ENCODE results near the gene SERTAD1. TPM values are rescaled to one million over a fixed set of nuclear protein-coding genes. Genes with fewer than 3 reads are reported as not detected.

Gene SERTAD1
- total and polyA plus RNA-seq, 8 donors, result 8.6 to 36.5 (median 11.2) TPM; not detected in 1

- no peak overlapping the region for H3K4me3 ChIP-seq
- no peaks in the 10 kb centered on the region for H3K36me3 ChIP-seq
- WGBS, 5 donors, result 32 to 36% (median 36%) methylated on average over 12 to 16 of the region's 16 CpGs
- peaks cover 16 to 36% (median 23%) of the 10 kb centered on the region in 4 donors for H3K4me1 ChIP-seq
- H3K27ac ChIP-seq, result peak overlapping the region; percentile 48 to 81 (median 79)
- H3K9me3 ChIP-seq, result no peaks in the 10 kb centered on the region
- TF ChIP-seq POLR2AphosphoS5 (IDR thresholded peaks at IDR 0.05) (peak; percentile 34 to 71 (median 63)), POLR2A (IDR thresholded peaks at IDR 0.05) (no peak)
- DNase-seq, result peak; percentile 44 to 83
- intact Hi-C loops (cut with DNase I; ENCODE audit: low total_unique reads), result no loop called here
- H3K27me3 ChIP-seq, result no peaks in the 10 kb centered on the region
These were observed 8.7 kb downstream of the SERTAD1 start for GRCh38 chr19:40416918-40417642.

- H3K27me3 ChIP-seq, result no peaks in the 10 kb centered on the region
- WGBS, 5 donors, result 84 to 98% (median 94%) methylated on average over 2 of the region's 2 CpGs
- no peak overlapping the region for H3K4me3 ChIP-seq
- no peak for DNase-seq
- H3K9me3 ChIP-seq, result no peaks in the 10 kb centered on the region
- intact Hi-C loops (cut with DNase I; ENCODE audit: low total_unique reads), result no loop called here
- H3K27ac ChIP-seq, result peak overlapping the region in 1 of 5 donors; percentile 79
- H3K36me3 ChIP-seq, result no peaks in the 10 kb centered on the region
- no peak for TF ChIP-seq POLR2A (IDR thresholded peaks at IDR 0.05)
- TF ChIP-seq POLR2AphosphoS5 (IDR thresholded peaks at IDR 0.05), result no peak
- no peak for TF ChIP-seq CTCF (IDR thresholded peaks at IDR 0.05)
- no peak for TF ChIP-seq EP300 (IDR thresholded peaks at IDR 0.05)
- peaks cover 8 to 34% (median 19%) of the 10 kb centered on the region in 4 donors for H3K4me1 ChIP-seq
These were observed 10.0 kb downstream of the SERTAD1 start for GRCh38 chr19:40415768-40416167.

GRCh38 chr19:40414542-40415535, 11.0 kb downstream of the SERTAD1 start:
- H3K27me3 ChIP-seq, result no peaks in the 10 kb centered on the region
- no peak for DNase-seq
- intact Hi-C loops (cut with DNase I; ENCODE audit: low total_unique reads), result no loop called here
- no peak overlapping the region for H3K27ac ChIP-seq
- H3K36me3 ChIP-seq, result no peaks in the 10 kb centered on the region
- TF ChIP-seq CTCF (IDR thresholded peaks at IDR 0.05) (no peak), POLR2AphosphoS5 (IDR thresholded peaks at IDR 0.05) (no peak), POLR2A (IDR thresholded peaks at IDR 0.05) (no peak), EP300 (IDR thresholded peaks at IDR 0.05) (no peak)
- 82 to 87% (median 86%) methylated on average over 21 of the region's 21 CpGs for WGBS, 5 donors
- peaks cover 8 to 28% (median 19%) of the 10 kb centered on the region in 4 donors for H3K4me1 ChIP-seq
- no peak overlapping the region for H3K4me3 ChIP-seq
- H3K9me3 ChIP-seq, result no peaks in the 10 kb centered on the region

GRCh38 chr19:40413291-40413845, 12.4 kb downstream of the SERTAD1 start, which contains the start of gene PRX:
Gene PRX, minus strand, starts transcription at chr19:40413378. Its CDS starts 5,446 bp downstream, at chr19:40407932.
- 33 to 43% (median 43%) methylated on average over 18 of the region's 18 CpGs for WGBS, 5 donors
- intact Hi-C loops (cut with DNase I; ENCODE audit: low total_unique reads), result no loop called here

More at GRCh38 chr19:40413291-40413845, 12.4 kb downstream of the SERTAD1 start, which contains the start of gene PRX:
- H3K27me3 ChIP-seq, result no peaks in the 10 kb centered on the region
- H3K4me1 ChIP-seq, result peaks cover 8 to 25% (median 19%) of the 10 kb centered on the region in 4 donors
- peak within 1 kb of the TSS in 3 of 5 donors; percentile 31 to 60 (median 56) for H3K27ac ChIP-seq
- H3K9me3 ChIP-seq, result no peaks in the 10 kb centered on the region
- peak within 1 kb of the TSS in 1 of 4 donors; percentile 6 for H3K4me3 ChIP-seq
- H3K36me3 ChIP-seq, result no peaks in the 10 kb centered on the region
- TF ChIP-seq POLR2A (IDR thresholded peaks at IDR 0.05) (no peak), EP300 (IDR thresholded peaks at IDR 0.05) (no peak), CTCF (IDR thresholded peaks at IDR 0.05) (no peak), POLR2AphosphoS5 (IDR thresholded peaks at IDR 0.05) (no peak)
- peak in 1 of 2 donors; percentile 80 for DNase-seq
